ENCODE data around the gene SCARF2.
"Not testable (repeated sequence)": the region's sequence is repeated elsewhere in the genome, so short reads cannot be mapped to it uniquely, and the experiment has no call there.

GRCh38 chr22:20478059-20478458 lies 40.4 kb upstream of the SCARF2 start:
- TF ChIP-seq CTCF, EP300, POLR2AphosphoS5, POLR2A (IDR thresholded peaks at IDR 0.05): not testable (repeated sequence)
